ENCODE measurements around the gene CARM1.

- TF ChIP-seq CTCF (IDR thresholded peaks at IDR 0.05) (no peak), EZH2 (IDR thresholded peaks at IDR 0.05) (no peak)
Observed at GRCh38 chr19:10919352-10920287, 48.3 kb downstream of the CARM1 start.
